Measurements from ENCODE around the gene PPM1F.
"Not testable (repeated sequence)": the region's sequence is repeated elsewhere in the genome, so short reads cannot be mapped to it uniquely, and the experiment has no call there.

PPM1F gene

DNA sequence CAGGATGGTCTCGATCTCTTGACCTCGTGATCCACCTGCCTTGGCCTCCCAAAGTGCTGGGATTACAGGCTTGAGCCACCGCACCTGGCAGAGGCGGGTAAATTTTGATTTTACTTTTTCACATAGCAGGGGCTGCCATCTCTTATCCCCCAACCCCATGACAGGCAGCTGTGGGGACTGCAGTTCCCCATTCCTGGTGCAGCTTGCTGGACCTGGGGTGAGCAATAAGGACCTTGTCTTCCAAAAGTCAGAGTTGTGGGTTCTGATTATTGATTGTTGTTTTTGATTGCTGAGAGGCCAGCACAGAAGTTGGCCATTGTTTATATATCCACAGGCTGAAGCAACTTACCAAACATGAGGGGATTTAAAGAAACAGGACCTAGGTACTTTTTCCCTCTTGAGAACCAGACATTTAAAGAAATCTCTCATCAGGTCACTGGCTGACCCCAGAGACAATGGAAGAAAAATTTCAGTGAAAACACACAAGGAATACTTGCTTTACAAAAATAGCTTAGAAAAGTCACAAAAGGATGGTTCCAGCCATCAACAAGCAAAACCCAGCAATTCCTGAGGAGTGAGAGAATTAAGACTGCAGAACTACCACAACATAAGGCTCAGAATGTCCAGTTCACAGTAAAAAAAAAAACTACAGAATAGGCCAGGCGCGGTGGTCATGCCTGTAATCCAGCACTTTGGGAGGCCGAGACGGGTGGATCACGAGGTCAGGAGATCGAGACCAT lies 63.2 kb downstream of the PPM1F start:
- no peak for DNase-seq (ENCODE audit: low spot score)

DNA sequence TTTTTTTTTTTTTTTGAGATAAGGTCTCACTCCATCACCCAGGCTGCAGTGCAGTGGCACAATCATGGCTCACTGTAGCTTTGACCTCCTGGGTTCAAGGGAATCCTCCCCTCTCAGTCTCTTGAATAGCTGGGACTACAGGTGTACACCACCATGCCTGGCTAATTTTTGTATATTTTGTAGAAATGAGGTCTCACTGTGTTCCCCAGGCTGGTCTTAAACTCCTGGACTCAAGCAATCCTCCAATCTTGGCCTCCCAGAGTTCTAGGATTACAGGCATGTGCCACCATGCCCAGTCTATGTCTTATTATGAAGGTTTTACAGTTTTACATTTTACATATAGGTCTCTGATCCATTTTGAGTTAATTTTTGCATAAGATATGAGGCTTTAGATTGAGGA lies 64.8 kb downstream of the PPM1F start:
- no peak for DNase-seq (ENCODE audit: low spot score)

DNA sequence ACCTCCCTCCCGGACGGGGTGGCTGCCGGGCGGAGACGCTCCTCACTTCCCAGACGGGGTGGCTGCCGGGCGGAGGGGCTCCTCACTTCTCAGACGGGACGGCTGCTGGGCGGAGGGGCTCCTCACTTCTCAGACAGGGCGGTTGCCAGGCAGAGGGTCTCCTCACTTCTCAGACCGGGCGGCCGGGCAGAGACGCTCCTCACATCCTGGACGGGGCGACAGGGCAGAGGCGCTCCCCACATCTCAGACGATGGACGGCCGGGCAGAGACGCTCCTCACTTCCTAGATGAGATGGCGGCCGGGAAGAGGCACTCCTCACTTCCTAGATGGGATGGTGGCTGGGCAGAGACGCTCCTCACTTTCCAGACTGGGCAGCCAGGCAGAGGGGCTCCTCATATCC lies 68.7 kb downstream of the PPM1F start:
- DNase-seq (ENCODE audit: low spot score): not testable (repeated sequence)

DNA sequence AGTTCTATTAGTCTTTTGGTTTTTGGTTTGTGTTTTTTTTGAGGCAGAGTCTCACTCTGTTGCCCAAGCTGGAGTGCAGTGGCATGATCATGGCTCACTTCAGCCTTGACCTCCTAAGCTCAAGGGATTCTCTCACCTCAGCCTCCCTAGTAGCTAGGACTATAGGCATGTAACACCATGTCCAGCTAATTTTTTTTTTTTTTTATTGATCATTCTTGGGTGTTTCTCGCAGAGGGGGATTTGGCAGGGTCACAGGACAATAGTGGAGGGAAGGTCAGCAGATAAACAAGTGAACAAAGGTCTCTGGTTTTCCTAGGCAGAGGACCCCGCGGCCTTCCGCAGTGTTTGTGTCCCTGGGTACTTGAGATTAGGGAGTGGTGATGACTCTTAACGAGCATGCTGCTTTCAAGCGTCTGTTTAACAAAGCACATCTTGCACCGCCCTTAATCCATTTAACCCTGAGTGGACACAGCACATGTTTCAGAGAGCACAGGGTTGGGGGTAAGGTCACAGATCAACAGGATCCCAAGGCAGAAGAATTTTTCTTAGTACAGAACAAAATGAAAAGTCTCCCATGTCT lies 69.8 kb downstream of the PPM1F start:
- not testable (repeated sequence) for DNase-seq (ENCODE audit: low spot score)

DNA sequence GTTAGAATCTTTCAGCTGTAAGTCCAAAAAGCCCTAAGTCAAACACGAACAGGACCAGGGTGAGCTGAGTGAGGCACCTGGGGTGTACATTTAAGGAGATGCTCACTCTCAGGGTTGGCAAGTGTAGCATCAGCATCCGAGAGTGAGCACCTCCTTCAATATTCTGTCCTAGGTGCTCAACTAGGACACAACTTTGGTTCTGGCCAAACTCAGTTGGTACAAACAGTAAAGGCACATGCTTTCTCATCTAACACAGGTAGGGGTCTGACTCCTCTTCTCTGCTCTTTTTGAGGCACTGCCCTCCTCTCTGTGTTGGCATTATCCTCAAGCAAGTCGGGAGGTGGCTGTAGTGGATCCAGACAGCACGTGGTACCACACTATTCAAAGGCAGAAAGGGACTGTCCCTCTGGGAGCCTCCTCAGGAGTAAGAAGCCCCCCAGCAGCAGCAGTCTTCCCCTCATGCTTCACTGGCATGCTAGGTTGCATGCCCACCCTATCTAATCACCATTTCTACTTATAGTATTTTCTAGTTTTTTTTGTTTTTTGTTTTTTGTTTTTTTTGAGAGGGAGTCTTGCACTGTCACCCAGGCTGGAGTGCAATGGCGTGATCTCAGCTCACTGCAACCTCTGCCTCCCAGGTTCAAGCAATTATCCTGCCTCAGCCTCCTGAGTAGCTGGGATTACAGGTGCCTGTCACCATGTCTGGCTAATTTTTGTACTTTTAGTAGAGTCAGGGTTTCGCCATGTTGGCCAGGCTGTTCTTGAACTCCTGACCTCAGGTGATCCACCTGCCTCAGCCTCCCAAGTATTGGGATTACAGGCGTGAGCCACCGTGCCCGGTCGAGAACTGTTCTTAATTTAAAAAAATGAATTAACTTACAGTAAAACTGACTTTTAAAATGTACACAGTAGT lies 70.6 kb downstream of the PPM1F start:
- DNase-seq (ENCODE audit: low spot score): no peak

DNA sequence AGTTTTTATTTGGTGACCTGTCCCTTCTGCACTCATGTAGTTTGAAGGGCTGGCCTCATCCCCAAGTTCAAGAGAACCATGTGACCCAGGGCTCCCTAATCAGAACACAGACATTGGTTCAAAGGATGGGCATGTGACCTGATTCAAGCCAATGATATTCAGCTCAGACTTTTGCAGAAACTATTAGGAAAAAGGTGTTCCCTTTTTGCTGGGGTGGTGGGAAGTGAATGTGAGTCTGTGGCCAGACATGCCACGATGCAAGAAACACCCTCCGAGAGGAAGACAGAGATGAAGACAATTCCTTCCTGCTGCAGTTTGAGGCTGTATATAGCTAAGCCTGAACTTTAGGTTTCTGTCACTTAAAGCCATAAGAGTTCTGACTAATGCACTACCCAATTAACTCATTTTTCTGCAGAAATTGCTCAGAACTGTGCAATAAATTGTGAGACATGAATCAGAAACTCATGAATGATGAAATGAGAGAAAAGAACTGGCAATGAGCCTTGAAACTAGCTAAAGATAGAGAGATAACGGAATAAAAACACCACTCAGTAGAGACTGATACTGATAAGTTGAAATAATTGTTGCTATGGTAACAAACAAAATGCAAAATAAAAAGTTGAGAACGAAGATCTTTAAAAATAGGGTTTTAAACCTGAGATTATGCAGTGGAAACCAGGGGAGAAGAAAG lies 76.0 kb downstream of the PPM1F start:
- DNase-seq (ENCODE audit: low spot score): peak; percentile 21

DNA sequence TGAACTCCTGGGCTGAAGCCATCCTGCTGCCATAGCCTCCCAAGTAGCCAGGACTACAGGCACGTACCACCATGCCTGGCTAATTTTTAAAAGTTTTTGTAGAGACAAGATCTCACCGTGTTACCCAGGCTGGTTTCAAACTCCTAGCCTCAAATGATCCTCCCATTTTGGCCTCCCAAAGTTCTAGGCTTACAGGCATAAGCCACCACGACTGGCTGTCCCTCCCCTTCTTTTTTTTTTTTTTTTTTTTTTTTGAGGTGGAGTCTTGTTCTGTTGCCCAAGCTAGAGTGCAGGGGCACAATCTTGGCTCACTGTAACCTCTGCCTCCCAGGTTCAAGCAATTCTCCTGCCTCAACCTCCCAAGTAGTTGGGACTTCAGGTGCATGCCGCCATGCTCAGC lies 77.7 kb downstream of the PPM1F start:
- DNase-seq (ENCODE audit: low spot score): not testable (repeated sequence)

DNA sequence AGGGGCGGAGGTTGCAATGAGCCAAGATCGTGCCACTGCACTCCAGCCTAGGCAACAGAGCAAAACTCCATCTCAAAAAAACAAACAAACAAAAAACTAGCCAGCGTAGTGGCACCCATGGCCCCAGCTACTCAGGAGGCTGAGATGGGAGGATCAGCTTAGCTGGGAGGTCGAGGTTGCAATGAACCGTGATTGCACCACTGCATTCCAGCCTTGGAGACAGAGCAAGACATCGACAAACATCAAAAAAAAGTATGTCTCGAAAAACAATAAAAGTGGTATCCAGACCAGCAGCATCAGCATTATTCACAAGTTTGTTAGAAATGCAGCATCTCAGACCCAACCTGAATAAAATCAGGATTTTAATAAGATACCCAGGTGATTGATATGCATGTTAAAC lies 79.0 kb downstream of the PPM1F start:
- DNase-seq (ENCODE audit: low spot score): no peak

DNA sequence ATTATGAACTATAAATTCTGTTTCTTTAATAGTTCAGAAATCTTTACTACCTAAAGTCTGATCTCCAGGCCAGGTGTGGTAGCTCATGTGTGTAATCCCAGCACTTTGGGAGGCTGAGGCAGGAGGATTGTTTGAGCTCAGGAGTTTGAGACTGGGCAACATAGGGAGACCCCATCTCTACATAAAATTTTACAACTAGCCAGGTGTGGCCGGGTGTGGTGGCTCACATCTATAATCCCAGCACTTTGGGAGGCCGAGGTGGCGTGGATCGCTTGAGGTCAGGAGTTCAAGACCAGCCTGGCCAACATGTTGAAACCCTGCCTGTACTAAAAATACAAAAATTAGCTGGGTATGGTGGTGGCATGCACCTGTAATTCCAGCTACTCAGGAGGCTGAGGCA lies 79.9 kb downstream of the PPM1F start:
- DNase-seq (ENCODE audit: low spot score): not testable (repeated sequence)
